RCC 7860 (cell line): ENCODE data around the gene WDR4.
"Not testable (repeated sequence)": the region's sequence is repeated elsewhere in the genome, so short reads cannot be mapped to it uniquely, and the experiment has no call there.

Experiments used
- DNase-seq: peaks from one replicate; pipeline ENCODE4 v3.0.0-alpha.2; 2015; ENCODE audit warnings: low spot score
- FAIRE-seq: peaks from 2 replicates; lab custom pipeline; 2012; peaks lifted over from hg19 to GRCh38; lab: Jason Lieb, UNC

The WDR4 gene

DNA sequence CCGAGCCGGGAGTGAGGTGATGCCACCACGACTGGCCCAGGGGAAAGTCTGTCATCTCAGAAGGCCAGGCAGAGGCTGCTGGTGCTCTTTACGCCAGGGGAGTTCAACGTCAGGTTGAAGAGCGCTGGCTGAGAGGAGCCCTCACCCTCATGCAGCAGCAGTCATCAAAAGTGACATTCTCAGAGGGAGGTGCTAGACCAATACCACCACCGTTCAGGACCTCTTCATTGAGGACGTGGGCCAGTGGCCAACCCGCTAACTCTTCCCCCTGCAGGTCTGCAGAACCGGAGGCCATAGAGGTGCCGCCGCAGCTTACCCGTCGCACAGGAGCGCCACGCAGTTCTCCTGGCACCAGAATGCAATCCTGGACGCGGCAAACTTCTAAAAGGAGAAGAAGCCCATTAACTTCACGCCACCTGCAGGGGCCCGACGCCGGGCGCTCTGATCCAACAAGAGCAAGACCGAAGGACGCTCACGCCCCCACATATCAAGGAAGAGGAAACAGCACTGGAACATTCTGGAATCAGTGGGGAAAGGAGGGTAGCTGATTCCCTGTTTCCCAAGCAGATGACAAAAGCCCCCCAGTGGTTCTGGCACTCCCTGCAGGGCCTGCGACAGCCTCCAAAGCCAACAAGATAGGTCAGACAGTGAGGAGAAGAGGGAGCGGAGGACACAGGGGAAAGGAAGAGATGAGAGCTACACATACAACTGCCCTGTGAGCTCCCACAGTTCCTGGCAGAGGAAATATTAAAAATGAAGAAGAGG, 24.9 kb downstream of the WDR4 start:
- no peak for FAIRE-seq

DNA sequence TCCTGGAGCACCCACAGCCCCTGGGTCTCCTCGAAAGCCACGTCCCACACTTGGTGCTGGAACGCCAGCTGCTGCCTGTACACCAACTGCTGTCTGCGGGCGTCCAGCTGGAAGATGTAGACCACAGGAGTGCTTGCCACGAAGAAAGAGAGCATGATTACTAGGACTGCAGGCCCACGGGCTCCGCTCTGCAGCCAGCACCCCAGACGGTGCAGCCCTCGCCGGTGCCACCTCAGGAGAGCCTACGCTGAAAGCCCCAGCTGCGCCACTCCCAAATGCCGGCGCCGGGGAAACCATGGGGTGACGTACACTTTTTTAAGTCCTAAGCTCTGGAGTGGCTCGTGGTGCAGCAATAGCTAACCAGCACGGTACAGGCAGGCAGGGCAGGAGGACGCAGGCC, 25.7 kb downstream of the WDR4 start:
- FAIRE-seq (no peak), DNase-seq (no peak)

More for the DNA sequence above, 24.9 kb downstream of the WDR4 start:
- DNase-seq = no peak

DNA sequence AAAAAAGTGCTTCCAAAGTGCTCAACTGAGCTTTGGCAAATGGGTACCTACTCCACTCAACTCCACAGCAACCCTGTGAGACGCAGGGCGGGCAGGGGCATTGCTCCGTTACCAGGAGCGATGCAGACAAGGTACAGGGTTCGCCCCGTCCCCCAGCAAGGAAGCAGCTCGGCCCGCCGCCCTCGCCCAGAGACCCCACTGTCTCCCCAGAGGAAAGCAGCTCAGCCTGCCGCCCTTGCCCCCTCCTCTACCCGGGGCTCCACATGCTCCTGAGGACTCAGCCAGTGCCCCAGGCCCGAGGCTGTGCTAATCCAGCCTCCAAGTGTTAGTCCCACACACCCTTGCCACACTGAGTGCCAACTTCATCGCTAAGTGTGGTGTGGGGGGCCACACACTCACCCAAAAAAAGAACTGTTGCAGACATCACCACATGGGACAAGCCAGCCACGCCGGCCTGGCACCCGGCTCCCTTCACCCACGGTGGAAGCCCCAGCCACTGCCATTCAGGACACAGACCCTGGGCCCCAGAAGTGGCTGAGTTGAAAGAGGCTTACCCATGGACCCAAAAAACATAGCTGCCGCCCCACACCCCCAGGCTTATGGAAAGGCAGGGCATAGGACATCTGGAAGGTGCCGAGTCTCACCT, 26.3 kb downstream of the WDR4 start:
- DNase-seq (no peak), FAIRE-seq (no peak)

DNA sequence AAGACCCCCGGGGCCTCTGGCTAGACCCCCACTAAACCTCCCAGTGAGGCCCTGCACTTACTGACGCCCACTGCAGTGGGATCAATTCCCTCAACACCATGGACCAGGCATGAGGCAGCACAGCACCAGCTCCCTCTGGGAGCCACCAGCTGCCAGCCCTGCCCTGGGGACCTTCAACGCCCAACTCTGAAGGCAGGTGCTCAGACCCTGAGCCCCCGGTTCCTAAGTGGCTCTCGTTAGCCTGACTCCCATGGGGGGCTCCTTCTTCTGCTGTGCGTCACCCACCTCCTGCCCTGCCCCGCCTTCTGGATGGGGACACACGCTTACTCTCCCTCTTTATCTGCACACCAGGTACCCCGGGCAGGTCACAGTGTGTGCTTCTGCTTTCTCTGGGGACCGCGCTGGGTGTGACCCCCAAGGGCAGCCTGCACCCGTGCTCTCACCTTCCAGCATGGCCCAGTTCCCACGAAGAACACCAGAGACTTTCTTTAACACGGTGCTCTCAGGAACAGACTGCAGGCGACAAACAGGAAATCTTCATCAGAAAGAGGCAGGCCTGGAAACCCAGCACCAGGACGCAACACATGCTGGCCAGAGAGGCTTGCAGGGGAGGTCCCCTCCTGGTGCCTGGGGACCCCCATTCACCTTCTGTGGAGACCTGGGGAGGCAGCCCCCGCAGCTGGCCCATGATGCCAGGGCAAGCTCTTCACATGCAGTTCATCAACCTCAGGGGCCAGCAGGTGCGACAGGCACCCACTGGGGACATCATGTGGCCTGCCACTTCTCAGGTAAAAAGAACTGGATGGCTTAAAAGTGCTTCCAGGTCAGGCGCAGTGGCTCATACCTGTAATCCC, 27.3 kb downstream of the WDR4 start:
- FAIRE-seq (no peak), DNase-seq (no peak)

DNA sequence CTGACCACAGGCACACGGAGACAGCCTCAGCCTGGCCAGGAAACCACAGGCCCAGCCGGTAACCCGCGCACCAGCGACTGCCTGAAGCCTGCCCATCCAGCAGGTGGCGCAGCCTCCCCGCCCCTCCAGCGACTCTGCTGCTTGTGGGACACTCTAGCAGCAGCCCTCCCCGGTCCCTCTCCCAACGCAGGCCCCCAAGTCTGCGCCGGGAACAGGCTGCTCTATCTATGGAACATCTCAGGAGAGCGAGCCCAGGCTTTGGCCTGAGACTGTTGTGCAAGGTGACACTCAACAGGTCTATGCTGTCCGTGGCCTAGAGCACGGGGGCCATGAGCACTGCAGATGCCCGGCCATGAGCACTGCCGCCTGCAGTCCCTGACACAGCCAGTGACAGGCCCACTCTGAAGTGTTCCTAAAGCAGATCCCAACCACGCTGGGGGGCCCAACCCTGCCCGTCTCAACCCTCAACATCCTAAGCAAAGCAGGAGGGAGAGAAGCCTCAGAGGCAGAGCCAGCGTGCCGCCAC, 28.4 kb downstream of the WDR4 start:
- DNase-seq (peak; percentile 10), FAIRE-seq (no peak)

DNA sequence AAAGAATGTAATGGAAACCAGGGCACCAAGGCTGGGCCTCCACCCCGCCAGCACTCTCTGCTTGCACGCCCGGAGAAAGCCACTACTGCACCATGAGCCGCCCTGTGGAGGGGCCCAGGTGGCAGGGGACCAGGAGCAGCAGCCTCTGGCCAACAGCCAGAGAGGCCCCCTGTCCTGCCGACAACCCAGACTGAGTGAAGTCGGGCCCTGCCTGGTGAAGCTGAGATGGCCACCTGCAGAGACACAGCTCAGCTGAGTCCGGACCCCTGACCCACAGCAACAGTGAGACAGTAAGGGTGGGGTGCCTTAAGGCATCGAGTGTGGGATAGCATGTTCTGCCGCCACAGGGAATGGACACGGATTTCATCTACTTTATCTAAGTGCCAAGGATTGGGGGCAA, 28.9 kb downstream of the WDR4 start:
- no peak for FAIRE-seq

DNA sequence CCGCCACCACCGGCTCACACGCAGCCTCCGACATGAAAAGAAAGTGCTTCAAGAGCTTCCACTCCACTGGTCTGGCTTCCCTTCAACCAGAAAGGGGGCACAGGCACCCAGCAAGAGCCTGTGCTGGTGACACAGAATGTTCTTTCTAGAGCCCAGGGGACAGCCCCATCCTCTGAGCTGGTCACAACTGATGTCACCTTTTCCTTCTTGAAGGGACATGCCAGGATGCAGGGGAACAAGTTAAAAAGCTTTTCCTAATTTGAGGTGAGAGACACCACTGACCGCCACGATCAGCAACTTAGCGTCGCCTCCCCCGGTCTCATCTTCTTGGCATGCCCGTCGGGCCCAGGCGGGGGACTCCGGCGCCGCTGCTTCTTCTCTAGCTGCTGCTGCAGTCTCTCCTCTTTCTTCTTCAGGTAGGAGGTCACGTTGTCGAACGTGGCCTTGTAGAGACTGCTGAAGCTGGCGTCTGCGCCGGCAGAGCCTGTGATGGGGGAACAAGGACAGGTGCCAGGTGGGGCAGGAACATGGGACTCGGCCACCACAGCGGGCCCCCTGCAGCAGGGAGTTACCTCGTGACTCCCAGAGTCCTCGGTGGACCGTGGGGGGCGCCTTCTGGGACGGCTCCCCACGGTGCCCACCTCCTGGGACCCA, 29.5 kb downstream of the WDR4 start:
- DNase-seq (no peak), FAIRE-seq (no peak)

More for the DNA sequence above, 28.9 kb downstream of the WDR4 start:
- no peak for DNase-seq

DNA sequence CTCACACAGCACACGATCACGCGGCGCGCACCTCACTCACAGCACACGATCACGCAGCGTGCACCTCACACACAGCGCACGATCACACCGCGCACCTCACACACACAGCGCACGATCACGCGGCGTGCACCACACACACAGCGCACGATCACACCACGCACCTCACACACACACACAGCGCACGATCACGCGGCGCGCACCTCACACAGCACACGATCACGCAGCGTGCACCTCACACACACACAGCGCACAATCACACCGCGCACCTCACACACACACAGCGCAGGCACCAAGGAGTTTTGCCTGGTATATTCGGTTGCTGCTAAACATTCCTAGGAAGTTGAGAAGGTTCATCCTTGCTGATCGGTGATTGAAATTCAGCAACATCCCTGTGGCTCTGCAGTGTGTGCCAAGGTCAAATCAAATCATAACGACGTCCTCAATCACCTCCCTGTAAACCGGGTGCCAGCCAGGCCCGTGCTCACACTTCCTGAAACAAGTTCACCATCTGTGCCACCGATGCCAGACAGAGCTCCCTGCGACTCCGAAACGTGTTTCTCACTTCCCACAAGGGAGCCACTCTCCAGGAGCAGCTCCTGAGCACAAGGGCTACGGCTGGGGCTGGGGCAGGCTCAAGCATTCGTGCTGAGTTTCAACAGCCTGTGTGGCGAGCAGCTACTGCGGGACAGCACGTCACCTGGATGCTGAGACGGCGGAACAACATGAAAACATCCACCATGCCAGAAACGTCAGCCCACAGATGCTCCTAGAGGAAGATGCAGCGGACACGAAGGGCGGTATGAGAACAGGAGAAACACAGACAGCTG, 30.2 kb downstream of the WDR4 start:
- no peak for DNase-seq
- FAIRE-seq = no peak

DNA sequence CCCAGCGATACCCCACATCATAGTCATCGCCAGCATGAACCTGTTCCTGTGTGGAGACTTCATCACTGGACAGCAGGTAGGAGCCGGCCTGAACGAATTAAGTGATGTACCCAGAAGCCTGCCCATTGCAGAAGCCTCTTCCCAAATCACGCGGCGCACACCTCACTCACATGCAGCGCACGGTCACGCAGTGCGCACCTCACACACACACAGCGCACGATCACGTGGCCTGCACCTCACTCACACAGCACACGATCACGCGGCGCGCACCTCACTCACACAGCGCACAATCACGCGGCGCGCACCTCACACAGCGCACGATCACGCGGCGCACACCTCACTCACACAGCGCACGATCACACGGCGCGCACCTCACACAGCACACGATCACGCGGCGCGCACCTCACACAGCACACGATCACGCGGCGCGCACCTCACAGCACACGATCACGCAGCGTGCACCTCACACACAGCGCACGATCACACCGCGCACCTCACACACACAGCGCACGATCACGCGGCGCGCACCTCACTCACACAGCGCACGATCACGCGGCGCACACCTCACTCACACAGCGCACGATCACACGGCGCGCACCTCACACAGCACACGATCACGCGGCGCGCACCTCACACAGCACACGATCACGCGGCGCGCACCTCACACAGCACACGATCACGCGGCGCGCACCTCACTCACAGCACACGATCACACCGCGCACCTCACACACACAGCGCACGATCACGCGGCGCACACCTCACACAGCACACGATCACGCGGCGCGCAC, 31.0 kb downstream of the WDR4 start:
- not testable (repeated sequence) for FAIRE-seq

DNA sequence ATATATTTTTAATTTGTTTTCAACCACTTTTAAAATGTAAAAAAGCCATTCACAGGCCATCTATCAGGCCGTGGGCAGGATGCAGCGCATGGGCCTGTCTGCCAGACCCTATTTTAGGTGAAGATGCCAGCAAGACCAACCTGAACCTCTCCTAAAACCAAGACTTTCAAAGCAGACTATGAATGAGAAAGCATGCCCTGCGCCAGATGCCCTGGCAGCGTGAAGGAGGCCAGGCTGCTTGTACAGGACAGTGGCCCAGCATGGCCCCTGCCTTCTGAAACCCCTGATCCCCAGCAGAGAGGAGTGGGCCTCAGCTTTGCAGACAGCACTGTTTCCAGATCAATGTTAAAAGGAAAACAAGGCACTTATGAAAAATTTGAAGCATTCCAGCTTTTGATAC, 31.6 kb downstream of the WDR4 start:
- no peak for DNase-seq
- FAIRE-seq = no peak

More for the DNA sequence above, 31.0 kb downstream of the WDR4 start:
- not testable (repeated sequence) for DNase-seq

DNA sequence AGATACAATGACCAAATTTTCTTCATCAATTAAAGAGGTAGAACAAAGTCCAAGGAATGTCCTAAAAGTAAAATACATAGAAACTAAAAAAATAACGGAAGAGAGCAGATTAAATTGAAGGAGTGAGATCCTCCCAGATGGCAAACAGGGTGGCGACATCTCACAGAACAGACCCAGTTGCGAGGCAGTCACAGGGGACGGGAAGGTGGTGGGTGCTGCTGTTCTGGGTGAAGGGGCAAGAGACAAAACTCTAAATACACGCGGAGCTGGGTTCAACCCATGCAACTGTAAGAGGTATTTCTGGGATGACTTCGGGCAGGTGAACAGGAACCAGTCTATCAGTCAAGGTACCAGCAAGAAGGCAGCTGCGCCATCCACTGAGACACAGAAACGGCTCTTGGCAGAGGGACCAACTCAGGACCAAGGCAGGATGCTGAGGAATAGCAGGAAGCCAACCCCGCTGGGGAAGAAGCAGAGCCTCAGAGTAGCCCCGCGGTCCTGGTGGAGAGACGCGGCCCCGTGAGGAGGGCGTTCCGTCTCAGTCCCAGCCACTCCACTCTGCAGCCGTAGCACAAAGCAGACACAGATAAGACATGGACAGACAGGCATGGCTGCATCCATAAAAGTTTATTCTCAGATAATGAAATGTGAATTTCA, 32.2 kb downstream of the WDR4 start:
- FAIRE-seq = no peak
- no peak for DNase-seq

DNA sequence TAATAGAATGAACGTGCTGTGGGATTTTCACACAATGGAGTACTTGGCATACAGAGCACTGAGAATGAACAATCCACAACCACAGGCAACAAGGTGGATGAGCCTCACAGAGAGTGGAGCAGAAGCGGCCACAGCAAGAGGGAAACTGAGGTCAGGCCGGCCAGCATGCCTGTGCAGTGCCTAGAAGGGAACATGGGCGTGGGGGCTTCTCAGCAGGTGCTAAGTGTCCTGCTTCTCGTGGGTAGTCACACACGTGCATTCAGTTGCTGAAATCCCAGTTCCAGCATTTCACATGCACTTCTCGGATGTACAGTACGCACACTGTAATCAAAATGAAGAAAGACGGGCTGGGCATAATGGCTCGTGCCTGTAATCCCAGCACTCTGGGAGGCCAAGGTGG, 33.1 kb downstream of the WDR4 start:
- FAIRE-seq = no peak
- DNase-seq = no peak

DNA sequence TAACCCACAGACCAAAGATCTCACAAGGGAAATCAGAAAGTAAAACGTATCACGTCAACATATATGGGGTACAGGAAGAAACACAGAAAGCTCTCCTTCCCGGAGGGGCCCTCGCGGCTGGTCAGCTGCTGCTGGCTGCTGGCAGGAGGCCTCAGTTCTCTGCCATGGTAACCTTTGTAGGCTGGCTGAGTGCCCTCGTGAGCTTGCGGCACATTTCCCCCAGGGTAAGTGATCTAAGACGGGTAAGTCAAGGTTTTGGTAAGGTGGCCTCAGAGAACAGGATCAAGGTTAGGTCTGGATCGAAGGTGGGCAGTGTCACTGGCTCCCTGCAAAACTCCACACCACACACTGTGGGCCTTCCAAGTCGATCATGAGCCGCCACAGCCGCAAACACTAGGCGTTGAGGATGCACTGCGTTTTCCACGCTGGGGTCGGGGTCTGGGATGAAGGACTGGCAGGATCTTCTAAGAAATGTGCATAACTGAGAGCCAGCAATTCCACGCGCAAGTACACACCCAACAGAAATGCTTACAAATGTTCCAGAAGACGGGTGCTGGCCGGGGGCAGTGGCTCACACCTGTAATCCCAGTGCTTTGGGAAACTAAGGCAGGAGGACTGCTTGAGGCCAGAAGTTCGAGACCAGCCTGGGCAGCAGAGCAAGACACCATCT, 33.9 kb downstream of the WDR4 start:
- FAIRE-seq = no peak
- DNase-seq = no peak

DNA sequence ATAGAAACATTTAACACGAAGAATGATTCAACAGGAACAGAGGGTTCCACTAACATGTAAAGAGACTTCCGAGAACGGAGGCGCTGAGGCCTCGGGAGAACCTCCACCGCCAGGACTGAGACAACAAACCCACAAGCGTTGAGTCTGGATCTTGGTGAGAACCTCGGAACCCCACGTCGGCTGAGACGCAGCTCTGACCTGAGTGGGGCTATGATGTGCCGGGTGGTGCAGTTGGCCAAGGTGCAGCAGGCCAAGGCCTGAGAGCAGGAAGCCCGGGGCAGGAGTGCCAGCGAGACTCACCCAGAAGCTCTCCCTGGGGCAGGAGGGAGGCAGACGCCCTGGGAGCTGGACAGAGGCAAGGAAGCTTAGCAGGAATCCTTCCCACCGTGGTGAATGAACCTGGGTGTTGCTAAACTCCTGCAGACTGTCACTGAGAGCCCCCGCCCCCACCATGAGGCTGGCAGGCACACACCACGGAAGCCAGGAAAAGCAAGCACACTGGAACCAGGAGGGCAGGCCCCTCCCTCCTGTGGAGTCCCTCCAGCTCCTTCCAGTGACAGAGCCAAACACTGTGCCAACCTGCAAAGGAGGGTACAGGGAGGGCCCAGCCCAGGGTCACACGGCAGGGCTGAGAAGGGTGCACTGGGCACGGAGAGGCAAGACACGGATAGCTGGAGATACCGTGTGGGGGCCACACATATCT, 34.8 kb downstream of the WDR4 start:
- no peak for FAIRE-seq

DNA sequence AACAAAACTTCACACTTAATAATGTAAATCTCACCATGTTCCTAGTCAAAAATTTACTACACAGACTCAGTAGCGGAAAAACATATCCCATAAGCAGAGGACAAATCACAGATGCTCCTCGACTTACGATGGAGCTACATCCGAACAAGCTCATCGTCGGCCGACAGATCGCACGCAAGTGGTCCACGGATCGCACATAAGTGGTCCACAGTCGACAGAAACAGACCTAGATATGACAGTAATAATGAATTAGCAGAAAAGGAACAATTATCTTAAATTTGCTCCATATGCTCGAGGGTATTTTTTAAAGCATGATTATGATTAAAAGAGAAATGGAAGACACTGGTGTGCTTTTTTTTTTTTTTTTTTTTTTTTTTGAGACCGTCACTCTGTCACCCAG, 36.3 kb downstream of the WDR4 start:
- FAIRE-seq (no peak), DNase-seq (no peak)

More for the DNA sequence above, 34.8 kb downstream of the WDR4 start:
- DNase-seq = no peak

DNA sequence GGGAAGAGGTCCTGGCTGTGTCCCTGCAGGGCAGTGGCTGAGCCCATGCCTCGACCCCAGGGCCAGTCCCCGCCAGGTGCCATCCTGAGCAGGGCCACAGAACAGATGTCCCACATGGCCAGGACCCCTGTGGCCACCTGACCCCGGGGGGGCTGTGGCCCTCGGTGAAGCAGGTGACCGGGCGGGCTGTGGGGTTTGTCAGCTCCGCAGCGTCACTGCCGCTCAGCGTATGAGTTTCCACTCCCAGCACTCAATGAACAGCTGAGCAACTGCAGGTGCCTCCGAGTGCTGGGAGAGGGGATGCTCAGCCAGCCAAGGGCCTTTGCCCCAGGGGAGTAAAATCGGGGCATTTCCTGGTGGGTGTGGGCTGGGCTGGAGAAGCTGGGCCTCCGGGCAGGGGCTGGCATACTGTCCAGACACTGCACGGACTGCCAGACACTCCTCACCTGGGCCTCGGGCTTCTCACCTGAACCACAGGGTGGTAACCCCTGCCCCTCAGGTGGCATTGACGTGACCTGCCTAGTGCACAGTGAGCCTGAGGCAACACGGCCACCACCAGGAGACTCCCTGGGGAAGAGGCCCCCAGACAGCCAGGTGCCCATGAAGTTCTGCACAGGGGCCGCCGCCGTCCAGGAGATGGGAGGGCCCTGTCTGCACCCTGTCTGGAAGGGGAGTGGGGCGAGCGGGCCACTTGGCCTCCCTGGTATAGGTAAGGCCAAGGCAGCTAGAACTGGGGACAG, 37.3 kb downstream of the WDR4 start:
- not testable (repeated sequence) for FAIRE-seq, DNase-seq
